Trophoblast cell (in vitro differentiated cells and primary cell): ENCODE results near the gene CLEC2A.

Experiments used
- DNase-seq, 2 donors: peaks; one replicate each; pipeline ENCODE4 v3.0.0-alpha.2; 2016
- H2AFZ ChIP-seq: 2 replicates; pipeline ENCODE4 v1.6.1; 2013; ENCODE audit warnings: low read length, moderate library complexity, mild to moderate bottlenecking; ENCODE audit not compliant: insufficient read depth, poor library complexity
- H2AK5ac ChIP-seq: 2 replicates; pipeline ENCODE4 v1.6.1; 2013; ENCODE audit warnings: mild to moderate bottlenecking, low read length
- H2BK120ac ChIP-seq: 2 replicates; pipeline ENCODE4 v1.6.1; 2013; ENCODE audit warnings: low read length, mild to moderate bottlenecking, moderate library complexity; ENCODE audit not compliant: insufficient read depth, poor library complexity
- H2BK12ac ChIP-seq: 2 replicates; pipeline ENCODE4 v1.6.1; 2013; ENCODE audit warnings: mild to moderate bottlenecking, low read length, moderate library complexity
- H2BK5ac ChIP-seq: 2 replicates; pipeline ENCODE4 v1.6.1; 2013; ENCODE audit warnings: low read length, low read depth, moderate library complexity, mild to moderate bottlenecking; ENCODE audit not compliant: poor library complexity
- H3K14ac ChIP-seq: 2 replicates; pipeline ENCODE4 v1.6.1; 2013; ENCODE audit warnings: mild to moderate bottlenecking, low read length
- H3K18ac ChIP-seq: 2 replicates; pipeline ENCODE4 v1.6.1; 2013; ENCODE audit warnings: mild to moderate bottlenecking, low read length
- H3K23ac ChIP-seq: 2 replicates; pipeline ENCODE4 v1.6.1; 2013; ENCODE audit warnings: low read length
- H3K27ac ChIP-seq: 2 replicates; pipeline ENCODE4 v1.5.1; 2013; ENCODE audit warnings: low read depth, mild to moderate bottlenecking, inconsistent platforms, low read length, moderate library complexity
- H3K27me3 ChIP-seq: 2 replicates; pipeline ENCODE4 v1.6.1; 2013; ENCODE audit warnings: inconsistent platforms, mild to moderate bottlenecking, low read length, moderate library complexity; ENCODE audit not compliant: insufficient read depth
- H3K36me3 ChIP-seq, 2 experiments: 1 replicate in 1 of 2; 2 replicates in 1 of 2; pipeline ENCODE4 v1.6.1; 2013; ENCODE audit warnings: low read length in 2 of 2, mild to moderate bottlenecking in 2 of 2, moderate library complexity in 1 of 2; ENCODE audit not compliant: insufficient read depth in 2 of 2, control insufficient read depth in 1 of 2
- H3K4ac ChIP-seq: 2 replicates; pipeline ENCODE4 v1.6.1; 2013; ENCODE audit warnings: low read depth, mild to moderate bottlenecking, low read length, moderate library complexity
- H3K4me1 ChIP-seq, 2 experiments: 1 replicate in 1 of 2; 2 replicates in 1 of 2; pipeline ENCODE4 v1.6.1; 2013; ENCODE audit warnings: low read length in 2 of 2, mild to moderate bottlenecking in 2 of 2, moderate library complexity in 1 of 2; ENCODE audit not compliant: insufficient read depth in 2 of 2, control insufficient read depth in 1 of 2
- H3K4me2 ChIP-seq: 2 replicates; pipeline ENCODE4 v1.6.1; 2013; ENCODE audit warnings: inconsistent platforms, mild to moderate bottlenecking, low read length, moderate library complexity
- H3K4me3 ChIP-seq: 2 replicates; pipeline ENCODE4 v1.5.1; 2013; ENCODE audit warnings: mild to moderate bottlenecking, low read depth, low read length, inconsistent platforms
- H3K79me1 ChIP-seq: one replicate; pipeline ENCODE4 v1.6.1; 2013; ENCODE audit warnings: low read length
- H3K79me2 ChIP-seq: 2 replicates; pipeline ENCODE4 v1.6.1; 2013; ENCODE audit warnings: low read length, mild to moderate bottlenecking; ENCODE audit not compliant: control insufficient read depth, insufficient read depth, poor library complexity
- H3K9ac ChIP-seq: 2 replicates; pipeline ENCODE4 v1.6.1; 2013; ENCODE audit warnings: mild to moderate bottlenecking, low read length
- H3K9me3 ChIP-seq: 2 replicates; pipeline ENCODE4 v1.6.1; 2013; ENCODE audit warnings: low read depth, mild to moderate bottlenecking, control low read depth, inconsistent platforms, low read length; ENCODE audit not compliant: insufficient read depth
- H4K12ac ChIP-seq: 2 replicates; pipeline ENCODE4 v1.6.1; 2013; ENCODE audit warnings: low read depth, mild to moderate bottlenecking, low read length, moderate library complexity
- H4K8ac ChIP-seq: 2 replicates; pipeline ENCODE4 v1.6.1; 2013; ENCODE audit warnings: low read depth, mild to moderate bottlenecking, low read length, moderate library complexity
- H4K91ac ChIP-seq: one replicate; pipeline ENCODE4 v1.6.1; 2013; ENCODE audit warnings: low read depth, mild to moderate bottlenecking, low read length, moderate library complexity
- WGBS: extraction: QIAGEN DNeasy Blood & Tissue Kit; methylation state at CpG from one replicate; pipeline ENCODE4 v1.1.7; 2013; ENCODE audit warnings: missing lambda C conversion rate; ENCODE audit not compliant: insufficient read length, insufficient coverage; ENCODE audit errors: extremely low coverage; 5-methylcytosine and 5-hydroxymethylcytosine counted together

The CLEC2A gene

DNA sequence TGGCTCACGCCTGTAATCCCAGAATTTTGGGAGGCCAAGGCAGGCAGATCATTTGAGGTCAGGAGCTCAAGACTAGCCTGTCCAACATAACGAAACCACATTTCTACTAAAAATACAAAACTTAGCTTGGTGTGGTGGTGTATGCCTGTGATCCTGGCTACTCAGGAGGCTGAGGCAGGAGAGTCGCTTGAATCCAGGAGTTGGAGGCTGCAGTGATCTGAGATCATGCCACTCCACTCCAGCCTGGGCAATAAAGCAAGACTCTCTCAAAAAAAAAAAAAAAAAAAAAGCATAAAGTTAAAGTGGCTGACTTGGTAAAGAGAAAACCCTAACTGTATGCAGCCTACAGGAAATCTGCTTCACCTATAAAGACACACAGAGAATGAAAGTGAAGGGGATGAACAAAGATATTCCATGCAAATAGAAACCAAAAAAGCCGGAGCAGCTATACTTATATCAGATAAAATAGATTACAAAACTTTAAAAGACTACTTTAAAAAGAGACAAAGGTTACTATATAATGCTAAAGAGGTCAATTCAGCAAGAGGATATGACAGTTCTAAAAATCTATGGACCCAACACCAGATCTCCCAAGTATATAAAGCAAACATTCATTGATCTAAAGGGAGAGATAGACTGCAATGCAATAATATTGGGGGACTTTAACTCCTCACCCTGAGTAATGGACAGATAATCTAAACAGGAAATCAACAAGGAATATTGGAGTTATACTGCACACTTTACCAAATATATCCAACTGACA, 67.1 kb downstream of the CLEC2A start:
- no peak for DNase-seq
- Histone ChIP-seq H4K12ac (no peak overlapping the region), H3K4ac (no peak overlapping the region), H3K79me1 (no peaks in the 10 kb centered on the region), H2BK120ac (no peak overlapping the region), H3K9me3 (no peaks in the 10 kb centered on the region), H4K91ac (no peak overlapping the region), H3K4me3 (no peak overlapping the region), H3K23ac (no peak overlapping the region), H3K36me3 (no peaks in the 10 kb centered on the region), H3K79me2 (no peaks in the 10 kb centered on the region), H3K18ac (no peak overlapping the region), H2AK5ac (no peak overlapping the region), H2BK12ac (no peak overlapping the region), H3K27me3 (no peaks in the 10 kb centered on the region), H3K4me1 (no peaks in the 10 kb centered on the region), H3K4me2 (no peak overlapping the region), H2AFZ (no peak overlapping the region), H3K27ac (no peak overlapping the region), H3K9ac (no peak overlapping the region), H2BK5ac (no peak overlapping the region), H4K8ac (no peak overlapping the region), H3K14ac (no peak overlapping the region)
- no CpG with 5 or more reads among the region's 4 CpGs for WGBS
